ENCODE data around the gene HOXA1.

Gene HOXA1

DNA sequence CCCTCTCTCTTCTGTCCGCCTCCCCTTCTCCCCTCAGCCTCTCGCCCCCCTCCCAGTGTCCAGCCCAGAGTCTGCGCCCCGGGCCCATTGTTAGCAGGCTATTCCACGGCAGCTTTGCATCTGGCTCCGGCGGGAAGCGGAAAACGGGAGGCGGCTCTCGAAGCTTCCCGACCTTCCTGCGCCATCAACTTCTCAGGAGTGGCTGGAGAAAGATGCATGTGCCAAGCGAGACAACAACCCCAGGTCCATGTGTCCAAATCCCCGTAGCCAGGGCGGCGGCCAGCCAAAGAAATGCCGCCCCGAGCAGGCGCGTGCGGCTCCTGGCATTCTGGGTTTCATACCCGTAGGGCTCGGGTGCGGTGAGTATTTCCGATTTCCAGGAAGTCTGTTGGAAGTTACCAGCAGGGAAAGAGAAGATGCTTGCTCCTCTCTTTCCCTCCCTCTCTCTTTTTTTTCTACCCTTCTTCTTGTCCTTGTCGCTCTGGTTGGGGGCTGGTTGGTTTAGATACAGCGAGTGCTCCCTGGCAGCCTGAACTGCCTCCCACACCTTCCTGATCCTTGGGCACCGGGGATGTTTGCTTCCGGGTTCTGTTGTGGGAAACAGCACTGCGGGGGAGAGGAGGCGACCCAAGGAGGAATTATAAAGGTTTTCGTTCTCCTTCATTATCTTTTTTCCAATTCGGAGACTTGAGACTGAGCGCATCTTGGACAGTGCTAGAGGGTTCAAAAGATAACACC lies 7.9 kb upstream of the HOXA1 start:
- TF ChIP-seq ZFX (IDR thresholded peaks at IDR 0.05; ENCODE audit: borderline replicate concordance): no peak
- TF ChIP-seq, protein P1, sequence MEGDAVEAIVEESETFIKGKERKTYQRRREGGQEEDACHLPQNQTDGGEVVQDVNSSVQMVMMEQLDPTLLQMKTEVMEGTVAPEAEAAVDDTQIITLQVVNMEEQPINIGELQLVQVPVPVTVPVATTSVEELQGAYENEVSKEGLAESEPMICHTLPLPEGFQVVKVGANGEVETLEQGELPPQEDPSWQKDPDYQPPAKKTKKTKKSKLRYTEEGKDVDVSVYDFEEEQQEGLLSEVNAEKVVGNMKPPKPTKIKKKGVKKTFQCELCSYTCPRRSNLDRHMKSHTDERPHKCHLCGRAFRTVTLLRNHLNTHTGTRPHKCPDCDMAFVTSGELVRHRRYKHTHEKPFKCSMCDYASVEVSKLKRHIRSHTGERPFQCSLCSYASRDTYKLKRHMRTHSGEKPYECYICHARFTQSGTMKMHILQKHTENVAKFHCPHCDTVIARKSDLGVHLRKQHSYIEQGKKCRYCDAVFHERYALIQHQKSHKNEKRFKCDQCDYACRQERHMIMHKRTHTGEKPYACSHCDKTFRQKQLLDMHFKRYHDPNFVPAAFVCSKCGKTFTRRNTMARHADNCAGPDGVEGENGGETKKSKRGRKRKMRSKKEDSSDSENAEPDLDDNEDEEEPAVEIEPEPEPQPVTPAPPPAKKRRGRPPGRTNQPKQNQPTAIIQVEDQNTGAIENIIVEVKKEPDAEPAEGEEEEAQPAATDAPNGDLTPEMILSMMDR (IDR thresholded peaks at IDR 0.05): no peak
- no peak overlapping the region for H3K27ac ChIP-seq

DNA sequence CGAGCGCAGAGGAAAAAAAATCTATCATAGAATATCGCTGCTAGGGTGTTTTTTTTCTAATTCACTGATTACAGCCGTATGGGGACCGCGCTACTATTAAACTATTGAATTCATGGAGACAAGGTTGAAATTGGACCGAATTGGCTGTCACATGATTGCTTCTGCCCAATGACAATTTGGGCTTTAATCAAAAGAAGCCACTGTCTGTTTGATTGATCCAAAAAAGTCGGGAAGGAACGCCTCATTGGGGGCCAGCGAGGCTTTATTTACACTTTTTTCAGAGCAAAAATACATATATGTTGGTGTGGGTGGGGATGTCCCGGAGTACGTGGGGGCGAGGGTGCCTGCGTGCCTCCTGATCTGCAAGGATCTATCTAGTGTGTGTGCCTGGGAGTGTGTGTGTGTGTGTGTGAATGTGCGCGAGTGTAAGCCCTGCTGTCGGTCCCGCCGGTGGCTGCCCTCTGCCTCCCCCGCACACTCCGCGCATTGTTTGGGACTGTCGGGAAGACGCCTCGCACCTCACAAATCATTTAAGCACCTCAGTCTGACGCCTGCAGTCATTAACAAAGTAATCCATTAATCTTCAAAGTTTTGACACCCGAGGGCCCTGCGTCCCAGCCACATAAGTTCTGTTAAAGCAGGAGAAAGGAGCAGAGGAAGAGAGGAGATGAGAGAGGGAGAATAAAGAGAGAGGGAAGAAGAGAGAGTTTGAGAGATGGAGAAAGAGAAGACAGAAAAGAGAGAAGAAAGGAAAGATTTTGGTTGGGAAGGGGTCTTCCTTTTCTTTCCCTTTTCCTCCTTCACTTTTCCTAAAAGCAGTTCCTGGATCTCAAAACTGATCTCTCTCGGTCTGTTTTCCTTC lies 7.0 kb upstream of the HOXA1 start, which contains the start of gene HOXA2:
TSS of gene HOXA2 (minus strand) at position 103 of the 862 bp plus-strand sequence. CDS start 183 bp downstream, outside the sequence.
- H3K27ac ChIP-seq: no peak within 1 kb of the TSS
- TF ChIP-seq ZFX (IDR thresholded peaks at IDR 0.05; ENCODE audit: borderline replicate concordance): no peak
- TF ChIP-seq, protein P1 (IDR thresholded peaks at IDR 0.05): no peak

DNA sequence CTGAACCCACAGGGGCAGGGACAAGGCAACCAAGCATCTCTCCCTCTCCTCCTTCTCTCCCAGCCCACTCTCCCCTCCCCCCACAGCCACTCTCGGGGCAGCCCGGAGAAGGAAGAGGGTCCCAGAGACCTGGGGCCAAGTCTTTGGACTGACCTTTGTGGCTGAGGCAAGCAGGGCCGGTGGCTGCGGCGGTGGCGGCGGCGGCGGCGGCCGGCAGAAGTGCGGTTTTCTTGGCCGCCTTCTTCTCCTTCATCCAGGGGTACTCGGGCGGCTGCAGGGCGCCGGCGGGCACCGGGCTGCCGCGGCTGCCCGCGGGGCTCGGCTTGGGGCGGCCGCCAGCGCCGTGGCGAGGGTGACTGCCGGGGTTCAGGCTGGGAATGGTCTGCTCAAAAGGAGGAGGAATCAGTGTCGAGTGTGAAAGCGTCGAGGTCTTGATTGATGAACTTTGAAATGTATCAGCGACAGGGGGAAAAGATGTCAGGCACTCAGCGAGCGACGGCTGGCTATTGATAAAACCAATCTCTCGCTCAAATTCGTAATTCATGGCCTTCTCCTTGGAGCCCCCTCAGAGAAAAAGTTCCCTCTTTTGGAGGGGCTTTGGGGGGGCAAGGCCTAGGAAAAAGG lies 6.3 kb upstream of the HOXA1 start:
- no peak overlapping the region for H3K27ac ChIP-seq
- TF ChIP-seq, protein P1 (IDR thresholded peaks at IDR 0.05): no peak
- TF ChIP-seq ZFX (IDR thresholded peaks at IDR 0.05; ENCODE audit: borderline replicate concordance): no peak

DNA sequence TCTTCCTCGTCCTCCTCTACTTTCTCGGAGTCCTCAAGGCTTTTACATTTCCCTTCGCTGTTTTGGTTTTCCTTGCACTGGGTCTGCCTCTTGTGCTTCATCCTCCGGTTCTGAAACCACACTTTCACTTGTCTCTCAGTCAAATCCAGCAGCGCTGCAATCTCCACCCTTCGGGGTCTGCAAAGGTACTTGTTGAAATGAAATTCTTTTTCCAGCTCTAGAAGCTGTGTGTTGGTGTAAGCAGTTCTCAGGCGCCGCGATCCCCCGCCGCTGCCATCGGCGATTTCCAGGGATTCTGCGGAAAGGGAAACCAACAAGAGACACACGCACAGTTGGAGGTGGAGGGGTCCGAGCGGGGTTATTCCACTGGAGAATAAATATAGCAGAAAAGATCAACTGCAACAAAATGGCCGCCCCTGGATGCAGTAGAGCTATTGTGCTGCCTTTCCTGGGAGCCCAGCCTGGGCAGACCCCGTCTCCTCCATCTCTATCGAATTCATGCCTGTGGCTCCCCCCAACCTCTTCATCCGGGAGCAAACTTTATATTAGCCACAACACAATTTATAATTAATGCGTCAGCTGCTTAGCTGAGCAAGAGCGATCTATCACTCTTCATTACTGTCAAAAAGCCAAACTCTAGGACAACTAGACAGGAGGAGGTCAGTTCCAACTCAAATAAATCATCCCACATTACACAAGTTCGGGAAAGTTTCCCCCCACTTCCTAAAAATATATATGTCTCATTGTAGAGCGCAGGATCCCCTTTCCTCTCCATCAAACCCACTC lies 5.6 kb upstream of the HOXA1 start:
- no peak overlapping the region for H3K27ac ChIP-seq
- TF ChIP-seq, protein P1 (IDR thresholded peaks at IDR 0.05): no peak
- TF ChIP-seq ZFX (IDR thresholded peaks at IDR 0.05; ENCODE audit: borderline replicate concordance): no peak

DNA sequence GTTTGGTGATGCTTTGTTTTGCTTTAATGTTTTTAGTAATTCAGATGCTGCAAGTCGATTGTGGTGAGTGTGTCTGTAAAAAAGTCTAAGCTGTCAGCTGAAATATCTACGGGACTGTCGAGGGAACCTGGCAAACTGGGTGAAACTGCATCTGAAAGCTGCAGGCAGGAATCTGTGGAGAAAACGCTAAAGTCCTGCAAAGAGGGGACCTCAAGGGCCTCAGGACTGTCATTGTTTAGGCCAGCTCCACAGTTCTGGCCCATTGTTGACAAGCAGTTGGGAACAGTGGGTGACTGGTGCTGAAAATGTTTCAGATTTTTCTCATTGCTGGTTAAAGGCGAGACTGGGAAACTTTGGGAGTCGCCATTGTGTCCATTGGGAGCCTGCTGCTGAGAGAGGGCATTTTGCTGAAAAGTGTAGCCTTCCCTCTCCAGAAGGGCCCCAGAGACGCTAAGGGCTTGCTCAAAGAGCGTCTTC lies 4.9 kb upstream of the HOXA1 start:
- H3K27ac ChIP-seq: no peak overlapping the region
- no peak for TF ChIP-seq ZFX (IDR thresholded peaks at IDR 0.05; ENCODE audit: borderline replicate concordance)
- TF ChIP-seq, protein P1 (IDR thresholded peaks at IDR 0.05): no peak

DNA sequence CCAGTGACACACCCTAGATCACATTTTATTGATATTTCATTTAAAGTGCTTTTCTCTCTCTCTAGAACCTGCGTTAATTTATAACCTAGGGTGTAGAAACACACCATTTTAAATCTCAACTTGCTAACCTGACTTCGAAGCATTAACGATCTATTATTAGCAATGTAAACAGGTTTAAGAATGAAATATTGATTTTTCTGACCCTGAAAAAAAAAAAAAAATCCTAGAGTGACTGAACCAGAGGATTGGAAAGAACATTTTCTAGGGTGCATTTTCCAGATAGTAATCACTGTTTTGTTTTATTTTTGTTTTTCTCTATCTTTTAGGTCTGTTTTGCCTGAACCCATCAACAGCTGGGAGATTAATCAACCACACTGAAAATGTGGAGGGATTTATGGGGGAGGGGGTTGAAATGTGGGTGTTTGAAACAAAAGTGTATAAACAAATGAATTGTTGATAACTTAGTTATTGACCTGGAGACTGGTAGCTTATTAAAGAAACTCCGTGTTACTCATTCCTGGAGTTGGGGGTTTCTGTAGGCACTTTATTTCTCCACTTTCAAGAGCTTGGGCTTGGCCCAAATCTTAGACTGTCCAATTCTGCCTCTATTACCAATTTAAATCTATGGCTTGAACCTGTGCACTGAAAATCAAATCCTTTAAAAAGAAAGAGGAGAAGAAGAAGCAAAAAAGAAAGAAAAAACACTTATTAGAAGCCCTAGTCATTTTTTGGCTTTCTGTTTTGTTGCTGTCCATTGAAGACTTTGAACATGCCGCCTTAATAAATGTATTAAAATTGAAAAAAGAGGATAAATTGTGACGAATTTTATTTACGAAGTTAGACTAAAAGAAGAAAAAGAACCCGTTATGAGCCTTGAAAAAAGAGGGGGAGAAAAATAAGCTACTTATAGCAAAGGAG lies 3.9 kb upstream of the HOXA1 start:
- H3K27ac ChIP-seq: no peak overlapping the region
- no peak for TF ChIP-seq ZFX (IDR thresholded peaks at IDR 0.05; ENCODE audit: borderline replicate concordance)
- TF ChIP-seq, protein P1 (IDR thresholded peaks at IDR 0.05): no peak
